ENCODE measurements around the gene CACNA2D4.
"Not testable (repeated sequence)": the region's sequence is repeated elsewhere in the genome, so short reads cannot be mapped to it uniquely, and the experiment has no call there.

CACNA2D4 gene

GRCh38 chr12:1833596-1834028 is 84.8 kb downstream of the CACNA2D4 start:
- no peak for DNase-seq (ENCODE audit: low read depth in 2 of 2, low spot score in 1 of 2)

DNA sequence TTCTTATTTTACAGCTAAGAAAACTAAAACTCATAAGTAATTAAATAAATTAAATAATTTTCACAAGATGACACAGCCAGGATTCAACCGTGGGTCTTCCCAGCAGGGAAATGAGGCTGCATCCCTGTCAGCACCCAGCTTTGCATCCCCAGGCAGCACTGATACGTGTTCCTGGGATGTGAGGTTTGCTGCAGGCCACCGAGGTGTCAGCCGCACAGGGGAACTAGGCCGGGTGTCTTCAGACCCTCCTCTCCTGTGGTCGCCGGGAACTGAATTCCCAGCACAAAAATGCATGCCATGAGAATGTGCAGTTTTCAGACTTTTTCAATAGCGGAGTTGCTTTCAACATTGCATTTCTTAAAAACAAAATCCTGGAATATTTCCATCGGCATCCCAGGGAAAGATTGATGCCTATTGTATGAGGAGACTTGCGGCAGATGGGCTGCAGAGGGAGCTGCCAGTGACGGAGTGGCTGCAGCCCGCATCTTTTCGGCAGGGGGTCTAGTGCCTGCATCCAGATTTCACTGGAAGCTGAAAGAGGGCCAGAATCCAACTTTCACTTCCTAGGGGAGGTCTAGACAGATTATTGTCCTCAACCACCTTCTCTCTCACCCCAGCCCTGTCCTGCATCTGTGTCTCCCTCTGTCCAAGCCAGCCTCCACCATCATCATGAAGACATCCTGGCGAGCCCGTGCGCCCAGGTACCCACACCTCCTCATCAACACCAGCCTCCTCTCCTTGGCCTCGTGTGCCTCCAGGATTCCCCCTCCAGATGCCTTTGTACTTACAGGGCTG is 85.5 kb downstream of the CACNA2D4 start:
- no peak for DNase-seq (ENCODE audit: low read depth in 2 of 2, low spot score in 1 of 2)

DNA sequence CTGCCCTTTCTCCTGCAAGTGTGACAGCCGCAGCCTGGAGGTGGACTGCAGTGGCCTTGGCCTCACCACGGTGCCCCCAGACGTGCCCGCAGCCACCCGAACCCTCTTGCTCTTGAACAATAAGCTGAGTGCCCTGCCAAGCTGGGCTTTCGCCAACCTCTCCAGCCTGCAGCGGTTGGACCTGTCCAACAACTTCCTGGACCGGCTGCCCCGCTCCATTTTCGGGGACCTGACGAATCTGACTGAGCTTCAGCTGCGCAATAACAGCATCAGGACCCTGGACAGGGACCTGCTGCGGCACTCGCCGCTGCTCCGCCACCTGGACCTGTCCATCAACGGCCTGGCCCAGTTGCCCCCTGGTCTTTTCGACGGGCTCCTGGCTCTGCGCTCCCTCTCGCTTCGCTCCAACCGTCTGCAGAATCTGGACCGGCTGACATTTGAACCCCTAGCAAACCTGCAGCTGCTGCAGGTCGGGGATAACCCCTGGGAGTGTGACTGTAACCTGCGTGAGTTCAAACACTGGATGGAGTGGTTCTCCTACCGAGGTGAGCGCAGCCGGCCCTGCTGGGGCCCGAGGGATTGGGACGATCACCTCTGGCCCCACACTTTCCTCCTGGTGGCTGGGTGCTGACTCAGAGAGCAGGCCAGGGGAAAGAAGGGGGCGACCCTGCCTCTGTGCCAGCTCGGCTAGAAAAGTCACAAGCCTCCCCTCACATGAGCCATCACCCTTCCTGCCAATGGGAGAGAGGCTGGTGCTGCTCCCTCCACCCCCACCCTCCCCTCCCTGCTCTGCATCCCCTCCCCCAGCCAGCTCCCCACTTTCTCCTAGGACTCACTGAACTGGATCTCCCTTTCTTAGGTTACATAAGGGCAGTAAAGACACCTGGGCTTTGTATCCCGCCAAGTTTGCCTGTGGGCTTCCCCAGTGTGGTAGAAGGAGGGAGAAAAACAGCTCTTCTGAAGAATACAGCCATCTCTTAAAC is 87.2 kb downstream of the CACNA2D4 start:
- DNase-seq (ENCODE audit: low read depth in 2 of 2, low spot score in 1 of 2): no peak

GRCh38 chr12:1830401-1830845 is 88.0 kb downstream of the CACNA2D4 start:
- DNase-seq (ENCODE audit: low read depth in 2 of 2, low spot score in 1 of 2): no peak

GRCh38 chr12:1829306-1829900 is 89.0 kb downstream of the CACNA2D4 start:
- no peak for DNase-seq (ENCODE audit: low read depth in 2 of 2, low spot score in 1 of 2)

DNA sequence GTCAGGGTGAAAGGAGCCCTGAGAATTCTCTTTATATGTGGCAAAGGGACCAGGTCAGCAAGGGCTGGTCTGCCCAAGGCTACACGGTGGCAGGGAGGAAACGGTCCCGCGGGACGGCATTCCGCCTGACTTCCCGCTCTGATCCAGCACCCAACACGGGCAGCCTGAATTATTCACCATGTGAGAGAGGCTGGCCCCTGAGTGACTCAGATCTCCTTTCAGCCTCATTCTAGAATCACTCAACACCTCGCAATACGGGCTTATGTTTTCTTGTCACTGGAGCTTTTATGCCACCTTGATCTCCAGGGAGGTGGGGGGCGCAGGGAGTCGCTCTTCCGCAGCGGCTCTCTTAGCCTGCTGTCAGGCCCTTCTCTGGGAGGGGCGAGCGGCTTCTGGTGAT is 89.6 kb downstream of the CACNA2D4 start:
- DNase-seq (ENCODE audit: low read depth in 2 of 2, low spot score in 1 of 2): no peak

- no peak for DNase-seq (ENCODE audit: low read depth in 2 of 2, low spot score in 1 of 2)
Observed at GRCh38 chr12:1827826-1828805, 90.3 kb downstream of the CACNA2D4 start.

DNA sequence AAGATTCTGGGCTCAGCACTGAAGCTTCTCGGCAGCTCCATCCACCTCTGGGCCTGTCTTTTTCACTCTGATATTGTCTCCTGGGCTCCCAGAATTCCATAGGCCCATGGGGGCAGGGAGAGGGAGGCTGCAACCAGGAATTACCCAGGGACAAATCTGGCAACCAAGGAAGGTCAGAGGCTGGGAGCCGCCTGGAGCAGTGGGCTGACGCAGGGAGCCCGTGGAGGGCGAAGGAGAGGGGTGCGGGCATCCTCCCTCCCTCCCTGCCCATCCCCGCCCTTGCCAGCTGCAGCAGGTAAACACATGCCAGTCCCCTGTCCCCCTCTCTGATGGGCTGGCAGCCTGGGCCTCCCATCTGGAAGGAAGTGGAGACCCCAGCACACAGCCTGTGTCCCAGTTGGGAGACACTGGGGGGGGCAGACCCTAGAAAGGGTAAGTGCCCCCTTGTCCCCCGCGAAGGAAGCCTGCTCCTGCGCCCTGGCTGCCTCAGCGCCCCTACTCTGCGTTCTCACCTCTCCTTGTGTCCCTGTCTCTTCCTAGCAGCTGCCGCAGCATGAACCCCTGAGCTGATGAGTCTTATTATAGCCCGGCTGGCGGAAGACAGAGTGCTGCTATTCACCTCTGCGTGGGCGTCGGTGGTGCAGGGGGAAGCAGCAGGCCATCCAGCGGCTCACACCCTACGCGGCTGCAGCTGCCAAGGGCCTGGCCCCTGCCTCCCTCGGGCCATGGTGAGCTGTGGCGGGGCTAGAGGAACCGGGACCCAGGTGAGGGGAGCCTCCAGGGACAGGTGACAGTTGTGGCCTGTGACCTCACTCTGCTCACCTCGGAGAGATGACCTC is 91.4 kb downstream of the CACNA2D4 start:
- no peak for DNase-seq (ENCODE audit: low read depth in 2 of 2, low spot score in 1 of 2)

- DNase-seq (ENCODE audit: low read depth in 2 of 2, low spot score in 1 of 2): no peak
Observed at GRCh38 chr12:1826401-1826800, 92.1 kb downstream of the CACNA2D4 start.

DNA sequence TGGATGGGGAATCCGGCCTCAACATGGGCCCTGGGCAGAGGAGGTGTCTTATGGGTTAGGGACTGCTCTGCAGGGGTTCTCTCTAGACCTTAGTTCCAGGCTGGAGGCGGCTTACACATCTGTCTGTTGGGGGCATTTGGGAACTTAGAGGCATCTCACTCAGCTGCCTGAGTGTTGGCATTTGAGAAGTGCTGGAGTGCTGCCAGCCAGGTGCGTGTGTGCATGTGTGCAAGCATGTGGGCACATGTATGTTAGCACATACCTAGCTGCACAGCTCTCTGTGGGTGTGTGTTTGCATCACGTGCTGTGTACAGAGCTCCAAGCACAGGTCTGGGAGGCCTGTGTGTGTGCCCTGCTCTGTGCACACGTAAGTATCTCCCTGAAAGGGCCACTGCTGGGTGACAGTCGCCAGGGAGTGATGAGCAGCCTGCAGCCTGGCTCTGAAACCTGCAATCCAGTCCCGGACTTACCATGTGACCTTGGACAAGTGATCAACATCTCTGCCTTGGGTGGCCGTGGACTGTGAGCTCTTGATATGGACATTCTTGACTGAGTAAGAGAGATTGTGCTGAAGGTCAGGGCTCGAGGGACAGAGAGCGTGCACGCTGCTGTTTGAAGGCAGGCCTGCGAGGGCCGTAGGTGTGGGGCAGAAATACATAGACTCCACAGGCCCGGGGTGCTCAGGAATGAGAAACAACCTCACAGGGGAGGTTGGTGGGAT is 92.9 kb downstream of the CACNA2D4 start:
- DNase-seq (ENCODE audit: low read depth in 2 of 2, low spot score in 1 of 2): no peak

GRCh38 chr12:1823237-1823636 is 95.2 kb downstream of the CACNA2D4 start:
- DNase-seq (ENCODE audit: low read depth in 2 of 2, low spot score in 1 of 2): no peak

GRCh38 chr12:1822699-1823098 is 95.8 kb downstream of the CACNA2D4 start:
- no peak for DNase-seq (ENCODE audit: low read depth in 2 of 2, low spot score in 1 of 2)

DNA sequence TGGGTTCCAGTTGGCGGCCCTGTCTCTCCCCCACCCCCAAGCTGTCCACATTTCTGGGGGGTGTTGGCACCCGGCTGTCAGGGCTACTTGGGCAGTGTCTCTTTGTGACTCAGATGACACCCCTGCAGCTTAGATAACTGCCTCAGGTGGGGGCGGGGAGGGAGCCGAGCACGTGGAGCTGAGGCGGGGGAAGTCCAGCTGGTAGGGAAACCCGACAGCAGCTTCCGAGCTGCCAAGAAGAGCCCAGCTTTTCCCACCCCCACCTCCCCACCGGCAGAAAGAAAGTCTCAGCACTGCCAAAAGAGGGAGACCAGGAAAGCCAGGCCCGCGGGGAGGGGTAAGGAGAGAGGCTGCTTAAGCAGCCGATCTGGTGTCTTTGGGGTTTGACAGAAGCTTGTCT is 96.6 kb downstream of the CACNA2D4 start:
- no peak for DNase-seq (ENCODE audit: low read depth in 2 of 2, low spot score in 1 of 2)

- DNase-seq (ENCODE audit: low read depth in 2 of 2, low spot score in 1 of 2): no peak
Observed at GRCh38 chr12:1820896-1821291, 97.6 kb downstream of the CACNA2D4 start.

- DNase-seq (ENCODE audit: low read depth in 2 of 2, low spot score in 1 of 2): no peak
Observed at GRCh38 chr12:1820191-1820895, 98.1 kb downstream of the CACNA2D4 start, which contains the start of gene LRTM2. TSS of gene LRTM2 (plus strand) at chr12:1820565. CDS start at chr12:1828149, 7,584 bp downstream.

GRCh38 chr12:1819571-1819970 is 98.9 kb downstream of the CACNA2D4 start:
- no peak for DNase-seq (ENCODE audit: low read depth in 2 of 2, low spot score in 1 of 2)

DNA sequence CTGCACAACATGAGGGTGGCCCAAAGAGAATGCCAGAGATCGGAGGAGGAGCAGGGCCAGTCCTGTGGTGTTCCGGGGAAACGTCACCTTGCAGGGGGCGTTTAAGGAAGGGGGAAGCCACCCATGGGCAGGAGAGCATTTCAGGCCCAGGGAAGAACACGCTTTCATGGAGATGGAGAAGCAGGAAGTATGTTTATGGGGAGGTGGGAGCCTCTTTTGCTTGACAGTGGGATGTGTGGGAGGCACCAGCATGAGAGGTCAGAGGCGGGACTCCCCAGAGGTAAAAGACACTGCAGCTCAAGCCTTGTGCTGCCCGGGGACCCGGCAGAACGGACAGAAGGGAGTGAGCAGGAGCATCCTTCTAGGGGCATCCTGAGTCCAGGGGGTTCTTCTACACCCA is 99.4 kb downstream of the CACNA2D4 start:
- DNase-seq (ENCODE audit: low read depth in 2 of 2, low spot score in 1 of 2): no peak

DNA sequence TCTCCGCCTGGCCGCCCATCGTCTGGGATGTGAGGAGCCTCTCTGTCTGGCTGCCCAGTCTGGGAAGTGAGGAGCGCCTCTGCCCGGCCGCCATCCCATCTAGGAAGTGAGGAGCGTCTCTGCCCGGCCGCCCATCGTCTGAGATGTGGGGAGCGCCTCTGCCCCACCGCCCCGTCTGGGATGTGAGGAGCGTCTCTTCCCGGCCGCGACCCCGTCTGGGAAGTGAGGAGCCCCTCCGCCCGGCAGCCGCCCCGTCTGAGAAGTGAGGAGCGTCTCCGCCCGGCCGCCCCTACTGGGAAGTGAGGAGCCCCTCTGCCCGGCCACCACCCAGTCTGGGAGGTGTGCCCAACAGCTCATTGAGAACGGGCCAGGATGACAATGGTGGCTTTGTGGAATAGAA is 100.5 kb downstream of the CACNA2D4 start:
- not testable (repeated sequence) for DNase-seq (ENCODE audit: low read depth in 2 of 2, low spot score in 1 of 2)

Data from stimulated activated CD8-positive, alpha-beta memory T cell treated with anti-CD3 and anti-CD28 coated beads, Interleukin-4, amount 100 ng/mL, for 1 hour (primary cell).